ENCODE data around the gene RBMXL3. TPM values are rescaled to one million over a fixed set of nuclear protein-coding genes. Genes with fewer than 3 reads are reported as not detected.
A peak's percentile ranks its signal among the peaks of the same experiment; 100 is the strongest.

RBMXL3 gene
- total RNA-seq, 1 donor from 2014 or later = not detected

DNA sequence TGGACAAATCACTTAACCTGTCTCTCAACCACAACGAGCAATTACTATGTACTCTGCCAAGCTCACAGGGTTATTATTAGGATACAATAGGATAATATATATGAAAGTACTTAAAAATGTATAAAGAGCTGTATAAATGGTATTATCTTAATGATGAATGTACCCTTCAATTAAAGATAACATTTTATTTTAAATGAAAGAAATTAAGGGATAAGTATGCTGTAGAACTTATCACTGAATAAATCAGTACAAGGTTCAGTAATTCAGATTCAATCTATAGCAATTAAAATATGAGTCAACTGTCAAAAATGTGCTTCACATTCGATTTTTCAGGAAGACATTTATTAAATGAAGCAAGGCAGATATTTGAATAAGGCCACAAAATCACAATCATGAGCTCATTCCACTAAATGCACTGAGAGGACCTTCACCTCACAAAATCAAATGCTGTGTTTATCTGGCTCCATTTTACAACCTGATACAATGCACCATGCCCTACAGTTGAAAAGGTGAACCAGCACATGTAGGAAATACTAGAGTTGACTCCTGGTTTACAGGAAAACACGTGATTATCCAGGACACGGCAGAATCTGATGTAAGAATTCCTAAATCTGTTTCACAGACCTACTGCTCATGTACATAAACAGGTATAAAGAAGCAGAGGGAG is 40.3 kb downstream of the RBMXL3 start:
- H3K27me3 ChIP-seq = no peaks in the 10 kb centered on the region
- H3K4me1 ChIP-seq = no peaks in the 10 kb centered on the region
- intact Hi-C loops (cut with DNase I) = no loop called here
- no peak overlapping the region for H3K4me3 ChIP-seq
- TF ChIP-seq, protein P1, sequence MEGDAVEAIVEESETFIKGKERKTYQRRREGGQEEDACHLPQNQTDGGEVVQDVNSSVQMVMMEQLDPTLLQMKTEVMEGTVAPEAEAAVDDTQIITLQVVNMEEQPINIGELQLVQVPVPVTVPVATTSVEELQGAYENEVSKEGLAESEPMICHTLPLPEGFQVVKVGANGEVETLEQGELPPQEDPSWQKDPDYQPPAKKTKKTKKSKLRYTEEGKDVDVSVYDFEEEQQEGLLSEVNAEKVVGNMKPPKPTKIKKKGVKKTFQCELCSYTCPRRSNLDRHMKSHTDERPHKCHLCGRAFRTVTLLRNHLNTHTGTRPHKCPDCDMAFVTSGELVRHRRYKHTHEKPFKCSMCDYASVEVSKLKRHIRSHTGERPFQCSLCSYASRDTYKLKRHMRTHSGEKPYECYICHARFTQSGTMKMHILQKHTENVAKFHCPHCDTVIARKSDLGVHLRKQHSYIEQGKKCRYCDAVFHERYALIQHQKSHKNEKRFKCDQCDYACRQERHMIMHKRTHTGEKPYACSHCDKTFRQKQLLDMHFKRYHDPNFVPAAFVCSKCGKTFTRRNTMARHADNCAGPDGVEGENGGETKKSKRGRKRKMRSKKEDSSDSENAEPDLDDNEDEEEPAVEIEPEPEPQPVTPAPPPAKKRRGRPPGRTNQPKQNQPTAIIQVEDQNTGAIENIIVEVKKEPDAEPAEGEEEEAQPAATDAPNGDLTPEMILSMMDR (IDR thresholded peaks at IDR 0.05) = no peak
- H3K27ac ChIP-seq = no peak overlapping the region
- no peak for DNase-seq
- H3K9me3 ChIP-seq = no peaks in the 10 kb centered on the region
- ATAC-seq = peak; percentile 24
- no peaks in the 10 kb centered on the region for H3K36me3 ChIP-seq

DNA sequence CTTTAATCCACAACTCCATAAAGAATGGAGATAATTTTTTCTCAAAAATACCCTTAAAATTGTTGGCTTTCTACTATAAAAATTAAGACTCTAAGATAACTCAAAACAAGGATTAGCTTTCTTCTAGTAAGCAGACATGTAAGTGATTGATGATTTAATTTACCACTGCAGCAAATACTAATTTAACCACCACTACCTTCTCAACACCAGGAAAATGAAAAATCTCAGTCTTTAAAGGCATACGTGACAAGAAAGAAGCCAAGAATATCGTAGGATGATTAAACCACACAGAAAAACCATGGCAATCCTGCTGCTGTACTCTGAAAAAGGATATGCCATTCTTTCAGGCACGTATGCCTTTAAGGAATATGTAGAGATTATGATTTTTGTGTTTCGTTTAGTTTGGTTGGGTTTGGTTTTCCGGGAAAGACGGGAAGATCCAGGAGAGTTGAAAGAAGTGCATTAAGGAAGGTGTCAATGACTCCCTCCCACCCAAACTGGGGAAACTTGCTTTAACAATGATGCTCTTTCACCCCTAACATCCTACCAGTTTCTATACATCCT is 43.8 kb downstream of the RBMXL3 start:
- peak overlapping the region; percentile 50 for H3K4me3 ChIP-seq
- H3K4me1 ChIP-seq = no peaks in the 10 kb centered on the region
- no peaks in the 10 kb centered on the region for H3K27me3 ChIP-seq
- intact Hi-C loops (cut with DNase I) = no loop called here
- H3K27ac ChIP-seq = peak overlapping the region; percentile 30
- H3K36me3 ChIP-seq = no peaks in the 10 kb centered on the region
- H3K9me3 ChIP-seq = no peaks in the 10 kb centered on the region
- no peak for ATAC-seq
- no peak for DNase-seq
- TF ChIP-seq, protein P1 (IDR thresholded peaks at IDR 0.05) = no peak

DNA sequence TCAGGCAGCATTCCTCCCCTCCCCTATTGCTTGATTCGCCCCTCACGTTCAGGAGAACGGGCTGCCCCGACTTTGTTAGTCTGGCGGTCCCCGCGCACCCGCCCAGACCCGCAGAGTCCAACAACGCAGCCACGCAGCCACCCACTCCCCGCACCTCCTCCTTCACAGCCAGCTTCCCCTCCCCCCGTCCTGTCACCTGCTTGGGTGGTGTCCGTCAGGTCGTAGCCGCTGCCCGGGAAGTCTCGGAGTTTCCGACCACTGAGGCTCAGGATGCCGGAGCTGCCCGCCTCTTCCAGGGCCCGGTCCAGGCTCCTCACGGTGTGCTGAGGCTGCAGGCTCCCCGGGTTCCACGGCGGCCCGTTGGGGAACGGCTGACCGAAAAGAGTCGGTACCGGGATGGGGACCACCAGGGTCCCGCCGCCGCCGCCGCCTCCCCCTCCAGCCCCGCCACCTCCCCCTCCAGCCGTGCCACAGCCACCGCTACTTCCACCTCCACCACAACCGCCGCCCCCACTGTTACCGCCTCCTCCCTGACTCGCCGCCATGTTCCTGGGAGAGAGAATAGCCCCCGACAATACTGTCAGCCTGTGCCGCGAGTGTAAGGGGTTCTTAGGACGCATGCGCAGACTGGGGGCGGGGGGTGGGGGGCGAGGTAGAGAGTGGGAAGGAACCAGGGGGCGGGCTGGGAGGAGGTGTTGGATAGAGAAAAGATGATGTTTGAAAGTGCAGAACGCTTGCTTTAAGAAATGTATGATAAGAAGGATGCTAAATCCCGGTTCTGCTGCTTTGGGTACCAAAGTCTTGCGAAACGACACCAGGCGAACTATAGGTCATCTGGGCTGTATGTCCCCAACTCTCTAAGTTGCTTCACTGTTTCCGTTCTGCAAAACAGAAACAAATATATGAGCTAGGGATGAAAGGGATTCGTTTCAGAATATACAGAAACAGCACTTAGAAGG is 44.6 kb downstream of the RBMXL3 start, which contains the start of gene LRCH2:
Gene LRCH2 (minus strand): TSS at position 600 of the 959 bp plus-strand sequence. CDS start 55 bp downstream, at position 545.
- TF ChIP-seq, protein P1 (IDR thresholded peaks at IDR 0.05) = no peak
- intact Hi-C loops (cut with DNase I) = no loop called here
- Histone ChIP-seq H3K4me1 (no peaks in the 10 kb centered on the region), H3K4me3 (peak within 1 kb of the TSS; percentile 50), H3K36me3 (no peaks in the 10 kb centered on the region), H3K9me3 (no peaks in the 10 kb centered on the region), H3K27ac (peak within 1 kb of the TSS; percentile 30), H3K27me3 (no peaks in the 10 kb centered on the region)
- ATAC-seq = peak; percentile 79
- peak; percentile 68 for DNase-seq

GRCh38 chrX:115234461-115234860 is 45.3 kb downstream of the RBMXL3 start:
- no peaks in the 10 kb centered on the region for H3K9me3 ChIP-seq
- intact Hi-C loops (cut with DNase I) = no loop called here
- DNase-seq (no peak), ATAC-seq (no peak)
- no peaks in the 10 kb centered on the region for H3K4me1 ChIP-seq
- H3K36me3 ChIP-seq = no peaks in the 10 kb centered on the region
- TF ChIP-seq, protein P1 (IDR thresholded peaks at IDR 0.05) = no peak
- H3K27ac ChIP-seq = no peak overlapping the region
- H3K4me3 ChIP-seq = peak overlapping the region; percentile 50
- no peaks in the 10 kb centered on the region for H3K27me3 ChIP-seq

DNA sequence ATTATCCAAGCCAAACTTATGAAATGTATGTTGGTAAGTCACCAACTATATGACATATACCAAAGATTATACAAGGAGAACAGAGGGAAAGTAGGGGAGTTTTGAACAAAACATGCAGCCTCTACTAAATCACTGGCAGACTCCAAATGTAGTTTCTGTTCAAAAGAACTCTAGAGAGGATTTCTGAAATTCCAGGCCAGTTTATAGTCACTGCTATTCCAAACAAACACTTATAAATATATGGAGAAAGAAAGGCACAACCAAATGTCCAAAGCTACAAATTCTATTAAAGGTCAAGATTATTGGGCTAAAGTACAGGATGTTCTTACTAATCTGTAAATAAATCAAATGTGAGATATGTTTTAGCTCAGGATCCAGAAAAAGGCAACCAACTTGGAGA is 47.4 kb downstream of the RBMXL3 start:
- H3K27ac ChIP-seq = peak overlapping the region; percentile 36
- TF ChIP-seq, protein P1 (IDR thresholded peaks at IDR 0.05) = no peak
- H3K9me3 ChIP-seq = no peaks in the 10 kb centered on the region
- intact Hi-C loops (cut with DNase I) = no loop called here
- ATAC-seq (no peak), DNase-seq (no peak)
- H3K36me3 ChIP-seq = no peaks in the 10 kb centered on the region
- no peaks in the 10 kb centered on the region for H3K27me3 ChIP-seq
- H3K4me3 ChIP-seq = no peak overlapping the region
- no peaks in the 10 kb centered on the region for H3K4me1 ChIP-seq

All from upper lobe of right lung (tissue), 1 donor.